Lower leg skin (tissue), 4 donors: ENCODE results near the gene SLC22A23. TPM values are rescaled to one million over a fixed set of nuclear protein-coding genes. Genes with fewer than 3 reads are reported as not detected.

ENCODE experiments used
- DNase-seq, 2 donors: peaks; one replicate each; pipeline ENCODE4 v3.0.0-alpha.2; 2019; ENCODE audit warnings: low spot score in 2 of 2
- H3K4me3 ChIP-seq: fragments of 200-600 bp; sonication (generic); 2 replicates; pipeline ENCODE4 v1.5.1; 2017; ENCODE audit warnings: mild to moderate bottlenecking, low read depth; ENCODE audit not compliant: poor library complexity, severe bottlenecking
- POLR2A ChIP-seq, 2 donors: fragments of 450-650 bp; IDR thresholded peaks; one replicate each; pipeline ENCODE4 v1.6.1; 2016 to 2017; ENCODE audit warnings: antibody characterized with exemption in 2 of 2, mild to moderate bottlenecking in 1 of 2, moderate library complexity in 1 of 2
- WGBS, 2 donors: methylation state at CpG; one replicate each; pipeline ENCODE4 v1.1.5; 2018; 5-methylcytosine and 5-hydroxymethylcytosine counted together
- intact Hi-C: fragments of 100-400 bp; cut with DNase I; formaldehyde crosslinking; loops from one replicate; pipeline ENCODE4 v1.15.0; 2023; ENCODE audit warnings: low total_unique reads
- total RNA-seq, 4 donors: library from RNA; depleted of rRNA; stranded (reverse); fragments of >200 nt; gene quantifications; one replicate each; pipeline ENCODE4 v1.1.0, GENCODE V29; 2016
- TF ChIP-seq, protein P1 (sequence below), 3 donors: fragments of 450-650 bp; IDR thresholded peaks; one replicate each; pipeline ENCODE4 v1.5.1; 2016; ENCODE audit warnings: antibody characterized with exemption in 3 of 3, mild to moderate bottlenecking in 3 of 3, moderate library complexity in 2 of 3

The SLC22A23 gene
- total RNA-seq, 4 donors from 2014 or later, result 29.2 to 50.7 (median 43.2) TPM

DNA sequence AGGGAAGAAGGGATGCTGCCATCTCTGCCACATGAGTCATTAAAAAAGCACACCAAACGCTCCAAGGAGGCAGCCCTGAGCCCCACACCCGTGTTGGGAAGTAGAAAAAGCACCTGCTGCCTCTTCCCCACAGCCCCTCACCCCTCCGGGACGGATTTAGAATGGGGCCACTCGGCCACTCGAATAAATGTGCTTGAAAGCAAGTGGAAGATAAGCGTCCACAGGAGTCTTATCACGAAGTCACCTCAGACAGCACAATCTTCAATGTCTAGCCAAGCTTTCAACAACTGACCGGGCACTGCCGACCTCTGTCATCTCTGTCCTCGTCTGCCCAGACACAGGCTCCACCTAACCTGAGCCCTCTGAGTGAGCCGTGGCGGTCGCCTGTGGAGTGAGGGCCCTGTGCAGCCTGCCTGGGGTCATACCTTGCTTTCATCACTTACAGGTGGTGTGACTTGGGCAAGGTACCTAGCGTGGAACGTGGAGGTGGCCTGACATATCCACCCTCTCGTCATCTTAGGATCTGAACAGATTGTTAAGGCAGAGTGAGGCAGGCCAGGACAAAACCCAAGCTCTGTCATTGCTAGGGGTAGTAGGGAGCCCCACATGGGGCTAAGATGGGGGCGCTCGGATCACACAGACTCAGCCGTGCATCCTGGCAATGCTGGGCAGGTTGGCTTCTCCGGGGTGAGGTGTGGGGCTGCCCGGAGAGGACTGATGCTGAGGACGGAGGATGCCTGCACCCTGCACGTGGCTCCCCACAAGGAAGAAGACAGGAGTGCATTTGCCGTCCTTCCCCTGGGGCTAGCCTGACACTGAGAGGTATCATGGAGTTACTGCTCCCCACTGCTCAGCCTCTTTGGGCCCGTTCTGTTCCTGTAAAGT is 163.3 kb downstream of the SLC22A23 start:
- TF ChIP-seq POLR2A (IDR thresholded peaks at IDR 0.05), result no peak
- TF ChIP-seq, protein P1, sequence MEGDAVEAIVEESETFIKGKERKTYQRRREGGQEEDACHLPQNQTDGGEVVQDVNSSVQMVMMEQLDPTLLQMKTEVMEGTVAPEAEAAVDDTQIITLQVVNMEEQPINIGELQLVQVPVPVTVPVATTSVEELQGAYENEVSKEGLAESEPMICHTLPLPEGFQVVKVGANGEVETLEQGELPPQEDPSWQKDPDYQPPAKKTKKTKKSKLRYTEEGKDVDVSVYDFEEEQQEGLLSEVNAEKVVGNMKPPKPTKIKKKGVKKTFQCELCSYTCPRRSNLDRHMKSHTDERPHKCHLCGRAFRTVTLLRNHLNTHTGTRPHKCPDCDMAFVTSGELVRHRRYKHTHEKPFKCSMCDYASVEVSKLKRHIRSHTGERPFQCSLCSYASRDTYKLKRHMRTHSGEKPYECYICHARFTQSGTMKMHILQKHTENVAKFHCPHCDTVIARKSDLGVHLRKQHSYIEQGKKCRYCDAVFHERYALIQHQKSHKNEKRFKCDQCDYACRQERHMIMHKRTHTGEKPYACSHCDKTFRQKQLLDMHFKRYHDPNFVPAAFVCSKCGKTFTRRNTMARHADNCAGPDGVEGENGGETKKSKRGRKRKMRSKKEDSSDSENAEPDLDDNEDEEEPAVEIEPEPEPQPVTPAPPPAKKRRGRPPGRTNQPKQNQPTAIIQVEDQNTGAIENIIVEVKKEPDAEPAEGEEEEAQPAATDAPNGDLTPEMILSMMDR (IDR thresholded peaks at IDR 0.05), result no peak
- DNase-seq, result peak in 1 of 2 donors; percentile 60
- H3K4me3 ChIP-seq, result no peak overlapping the region

DNA sequence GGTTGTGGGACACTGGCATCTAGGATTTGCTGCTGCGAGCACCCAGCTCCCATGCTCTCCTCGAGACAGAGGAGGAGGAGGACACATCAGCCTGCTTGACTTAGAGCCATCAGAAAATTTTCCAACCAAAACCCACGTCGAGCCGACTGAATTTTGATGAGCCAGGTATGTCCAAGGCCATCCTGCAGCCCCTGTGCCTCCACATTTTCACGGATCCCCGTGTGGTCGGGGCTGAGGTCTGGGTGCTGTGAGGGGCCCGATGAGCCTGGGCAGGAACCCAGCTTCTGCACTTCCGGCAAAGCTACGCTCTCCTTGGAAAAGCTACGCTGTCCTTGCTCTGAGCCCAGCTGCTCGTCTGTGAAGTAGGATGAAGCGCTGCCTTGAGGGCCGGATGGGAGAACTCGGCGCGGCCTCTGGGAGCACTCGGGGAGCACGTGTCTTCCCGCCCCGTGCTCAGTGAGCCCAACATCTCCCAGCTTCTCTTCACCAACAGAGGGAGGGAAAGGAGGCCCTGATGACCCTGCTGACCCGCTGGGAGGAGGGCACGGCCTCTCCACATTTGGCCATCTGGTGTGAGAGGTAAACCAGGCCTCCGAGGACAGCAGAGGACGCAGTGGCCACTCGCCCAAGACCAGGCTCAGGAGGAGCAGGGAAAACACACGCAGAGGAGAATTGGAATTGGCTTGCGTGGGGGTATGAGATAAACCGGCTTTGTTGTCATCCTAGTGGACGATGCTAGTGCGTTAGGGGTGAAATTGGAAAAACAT is 164.2 kb downstream of the SLC22A23 start:
- 90 to 95% methylated on average over 32 of the region's 32 CpGs for WGBS, 2 donors
- intact Hi-C loops, result no loop called here
- peak in 1 of 2 donors; percentile 78 for DNase-seq
- no peak overlapping the region for H3K4me3 ChIP-seq
- TF ChIP-seq, protein P1 (IDR thresholded peaks at IDR 0.05), result no peak
- TF ChIP-seq POLR2A (IDR thresholded peaks at IDR 0.05), result no peak

More for the DNA sequence above, 163.3 kb downstream of the SLC22A23 start:
- WGBS, 2 donors, result 90 to 92% methylated on average over 24 to 26 of the region's 26 CpGs
- intact Hi-C loops, result no loop called here

DNA sequence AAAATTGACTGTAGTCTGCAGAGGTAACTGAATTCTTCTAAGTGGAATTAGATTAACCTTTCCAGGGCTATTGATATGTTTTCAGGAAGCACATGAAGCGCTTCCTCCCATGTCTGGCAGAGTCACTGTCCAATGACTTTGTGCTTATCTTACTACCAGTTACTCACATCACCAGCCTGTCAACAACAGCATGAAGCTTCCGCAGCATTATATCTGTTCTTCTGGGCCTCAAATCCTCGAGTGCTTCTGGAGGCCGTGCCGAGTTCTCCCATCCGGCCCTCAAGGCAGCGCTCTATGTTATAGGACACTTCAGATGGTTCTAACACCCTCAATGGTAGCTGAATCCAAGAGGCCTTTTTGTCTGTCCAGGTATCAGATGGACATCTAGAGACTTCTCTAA is 164.9 kb downstream of the SLC22A23 start:
- TF ChIP-seq POLR2A (IDR thresholded peaks at IDR 0.05), result no peak
- TF ChIP-seq, protein P1 (IDR thresholded peaks at IDR 0.05), result no peak
- H3K4me3 ChIP-seq, result no peak overlapping the region
- intact Hi-C loops, result no loop called here
- peak in 1 of 2 donors; percentile 39 for DNase-seq
- WGBS, 2 donors, result 86 to 91% methylated on average over 7 of the region's 7 CpGs

DNA sequence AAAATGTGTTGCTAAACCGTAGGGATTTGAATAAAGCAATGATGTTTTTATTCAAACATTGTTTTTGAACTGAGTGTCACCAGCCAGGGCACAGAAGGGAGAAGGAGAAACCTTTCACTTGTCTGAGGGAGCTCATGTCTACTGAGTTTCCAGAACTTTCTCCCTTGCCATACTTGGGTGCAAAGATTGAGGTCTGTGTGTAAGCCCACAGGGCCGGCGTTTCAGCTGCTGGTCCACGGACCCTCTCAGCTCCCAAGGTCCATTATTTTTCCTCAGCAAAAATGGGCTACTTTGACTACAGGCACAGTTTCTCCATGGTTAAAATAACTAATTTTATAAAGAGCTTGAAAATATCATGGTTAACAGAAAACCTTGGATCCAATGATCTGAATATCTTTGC is 165.5 kb downstream of the SLC22A23 start:
- no peak overlapping the region for H3K4me3 ChIP-seq
- 92 to 93% methylated on average over 4 of the region's 4 CpGs for WGBS, 2 donors
- TF ChIP-seq, protein P1 (IDR thresholded peaks at IDR 0.05), result no peak
- TF ChIP-seq POLR2A (IDR thresholded peaks at IDR 0.05), result no peak
- intact Hi-C loops, result no loop called here
- peak in 1 of 2 donors; percentile 28 for DNase-seq

DNA sequence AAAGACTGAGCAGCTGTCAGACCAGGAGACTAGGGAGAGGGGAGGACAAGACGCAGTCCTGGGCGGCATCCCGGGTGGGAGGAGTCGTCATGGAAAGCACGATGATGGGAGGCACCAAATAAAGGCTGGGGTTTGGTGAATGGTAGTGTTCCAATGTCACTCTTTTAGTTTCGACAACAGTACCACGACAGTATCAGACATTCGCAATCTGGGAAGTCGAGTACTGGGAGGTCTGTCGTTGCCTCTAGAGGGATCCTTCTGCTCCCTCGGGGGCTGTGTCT is 166.0 kb downstream of the SLC22A23 start:
- WGBS, 2 donors, result 75 to 87% methylated on average over 11 of the region's 11 CpGs
- no peak for DNase-seq
- TF ChIP-seq, protein P1 (IDR thresholded peaks at IDR 0.05), result no peak
- no peak for TF ChIP-seq POLR2A (IDR thresholded peaks at IDR 0.05)
- no peak overlapping the region for H3K4me3 ChIP-seq
- intact Hi-C loops, result no loop called here
